A673 (cell line): ENCODE measurements around the gene VSTM4. TPM values are rescaled to one million over a fixed set of nuclear protein-coding genes. Genes with fewer than 3 reads are reported as not detected.

Source experiments
- BruUV-seq: library from RNA; stranded (reverse); fragments of 400-500 nt; replicated peaks from 2 replicates; lab custom pipeline; 2021; lab: Mats Ljungman, UMichigan
- CTCF ChIA-PET: fragments of 300-600 bp; sonication (Branson Sonifier 250); formaldehyde crosslinking; loops from one replicate; lab custom pipeline; 2022; ENCODE audit warnings: antibody characterized with exemption; lab: Charles Lee
- POLR2A ChIA-PET: fragments of 300-600 bp; sonication (Branson Sonifier 250); formaldehyde crosslinking; loops from one replicate; lab custom pipeline; 2022; ENCODE audit warnings: antibody characterized with exemption; ENCODE audit not compliant: low non-redundant PET; lab: Charles Lee
- DNase-seq: peaks from one replicate; pipeline ENCODE4 v3.0.0-alpha.2; 2015; ENCODE audit warnings: low spot score
- H3K27ac ChIP-seq: fragments of 200-600 bp; sonication (generic); 2 replicates; pipeline ENCODE4 v1.5.1; 2016; ENCODE audit warnings: mixed run types, low read depth, mild to moderate bottlenecking, mixed read lengths, antibody characterized with exemption, low read length; ENCODE audit not compliant: poor library complexity, severe bottlenecking
- H3K27me3 ChIP-seq: fragments of 200-600 bp; sonication (generic); replicated peaks from 2 replicates; pipeline ENCODE4 v1.6.1; 2017; ENCODE audit warnings: mixed run types, low read depth, mild to moderate bottlenecking, mixed read lengths, antibody characterized with exemption, low read length; ENCODE audit not compliant: insufficient read depth, poor library complexity
- H3K36me3 ChIP-seq: fragments of 200-600 bp; sonication (generic); 2 replicates; pipeline ENCODE4 v1.6.1; 2016; ENCODE audit warnings: mixed run types, mild to moderate bottlenecking, mixed read lengths, antibody characterized with exemption, low read length; ENCODE audit not compliant: insufficient read depth, poor library complexity, severe bottlenecking
- H3K4me1 ChIP-seq: fragments of 200-600 bp; sonication (generic); 2 replicates; pipeline ENCODE4 v1.6.1; 2017; ENCODE audit warnings: mixed run types, mild to moderate bottlenecking, mixed read lengths, antibody characterized with exemption, low read length; ENCODE audit not compliant: insufficient read depth, poor library complexity, severe bottlenecking
- H3K4me3 ChIP-seq: fragments of 200-600 bp; sonication (generic); 2 replicates; pipeline ENCODE4 v1.5.1; 2016; ENCODE audit warnings: low read depth, mixed run types, mild to moderate bottlenecking, mixed read lengths, low read length; ENCODE audit not compliant: poor library complexity, severe bottlenecking
- H3K9me3 ChIP-seq: fragments of 200-600 bp; sonication (generic); 2 replicates; pipeline ENCODE4 v1.6.1; 2016; ENCODE audit warnings: mixed run types, low read depth, mild to moderate bottlenecking, mixed read lengths, antibody characterized with exemption, low read length; ENCODE audit not compliant: poor library complexity, severe bottlenecking
- EZH2 ChIP-seq: fragments of 200-600 bp; sonication (generic); IDR thresholded peaks from 2 replicates; pipeline ENCODE4 v1.6.1; 2017; ENCODE audit warnings: borderline replicate concordance, low read depth, mild to moderate bottlenecking, mixed read lengths, antibody characterized with exemption, low read length; ENCODE audit not compliant: poor library complexity, severe bottlenecking
- intact Hi-C: fragments of 100-400 bp; cut with micrococcal nuclease; formaldehyde crosslinking; loops from one replicate; pipeline ENCODE4 v1.10.0; 2022; ENCODE audit not compliant: unreplicated experiment
- total RNA-seq: library from RNA; stranded (reverse); gene quantifications from 2 replicates; pipeline ENCODE4 v1.2.3, GENCODE V29; 2021
- TF ChIP-seq, protein P1 (sequence below): fragments of 300-800, 200-600 bp; sonication (generic); conservative IDR thresholded peaks from 2 replicates; pipeline ENCODE4 v1.5.1; 2017; ENCODE audit warnings: low read depth, mild to moderate bottlenecking, antibody characterized with exemption, low read length, moderate library complexity, mixed read lengths

Gene VSTM4
- total RNA-seq, 1 experiment from 2014 or later: 0.11 TPM

GRCh38 chr10:49034925-49035324 is 80.4 kb downstream of the VSTM4 start:
- POLR2A ChIA-PET: no interaction called here
- Histone ChIP-seq H3K4me3 (no peak overlapping the region), H3K27ac (no peak overlapping the region), H3K36me3 (no peaks in the 10 kb centered on the region), H3K9me3 (no peaks in the 10 kb centered on the region), H3K4me1 (no peaks in the 10 kb centered on the region), H3K27me3 (no peaks in the 10 kb centered on the region)
- CTCF ChIA-PET: no interaction called here
- intact Hi-C loops: no loop called here
- no TSS peak for BruUV-seq
- no peak for DNase-seq
- TF ChIP-seq, protein P1, sequence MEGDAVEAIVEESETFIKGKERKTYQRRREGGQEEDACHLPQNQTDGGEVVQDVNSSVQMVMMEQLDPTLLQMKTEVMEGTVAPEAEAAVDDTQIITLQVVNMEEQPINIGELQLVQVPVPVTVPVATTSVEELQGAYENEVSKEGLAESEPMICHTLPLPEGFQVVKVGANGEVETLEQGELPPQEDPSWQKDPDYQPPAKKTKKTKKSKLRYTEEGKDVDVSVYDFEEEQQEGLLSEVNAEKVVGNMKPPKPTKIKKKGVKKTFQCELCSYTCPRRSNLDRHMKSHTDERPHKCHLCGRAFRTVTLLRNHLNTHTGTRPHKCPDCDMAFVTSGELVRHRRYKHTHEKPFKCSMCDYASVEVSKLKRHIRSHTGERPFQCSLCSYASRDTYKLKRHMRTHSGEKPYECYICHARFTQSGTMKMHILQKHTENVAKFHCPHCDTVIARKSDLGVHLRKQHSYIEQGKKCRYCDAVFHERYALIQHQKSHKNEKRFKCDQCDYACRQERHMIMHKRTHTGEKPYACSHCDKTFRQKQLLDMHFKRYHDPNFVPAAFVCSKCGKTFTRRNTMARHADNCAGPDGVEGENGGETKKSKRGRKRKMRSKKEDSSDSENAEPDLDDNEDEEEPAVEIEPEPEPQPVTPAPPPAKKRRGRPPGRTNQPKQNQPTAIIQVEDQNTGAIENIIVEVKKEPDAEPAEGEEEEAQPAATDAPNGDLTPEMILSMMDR: no peak
- TF ChIP-seq EZH2: no peak

GRCh38 chr10:49033939-49034338 is 81.4 kb downstream of the VSTM4 start:
- TF ChIP-seq, protein P1: no peak
- no peak for TF ChIP-seq EZH2
- H3K9me3 ChIP-seq: no peaks in the 10 kb centered on the region
- H3K27me3 ChIP-seq: no peaks in the 10 kb centered on the region
- ChIA-PET POLR2A (no interaction called here), CTCF (no interaction called here)
- H3K4me1 ChIP-seq: no peaks in the 10 kb centered on the region
- no peak for DNase-seq
- intact Hi-C loops: no loop called here
- no peaks in the 10 kb centered on the region for H3K36me3 ChIP-seq
- no peak overlapping the region for H3K27ac ChIP-seq
- no peak overlapping the region for H3K4me3 ChIP-seq
- BruUV-seq: no TSS peak

- ChIA-PET CTCF (no interaction called here), POLR2A (no interaction called here)
- Histone ChIP-seq H3K4me3 (no peak overlapping the region), H3K9me3 (no peaks in the 10 kb centered on the region), H3K36me3 (no peaks in the 10 kb centered on the region), H3K27me3 (no peaks in the 10 kb centered on the region), H3K4me1 (no peaks in the 10 kb centered on the region), H3K27ac (no peak overlapping the region)
- DNase-seq: no peak
- BruUV-seq: no TSS peak
- TF ChIP-seq, protein P1: no peak
- TF ChIP-seq EZH2: no peak
- intact Hi-C loops: no loop called here
Measured at GRCh38 chr10:49029666-49030065, 85.7 kb downstream of the VSTM4 start.
